K562 (cell line): ENCODE data around the gene MYBPHL. TPM values are rescaled to one million over a fixed set of nuclear protein-coding genes. Genes with fewer than 3 reads are reported as not detected.

ENCODE experiments used
- ARNT ChIP-seq, 2 experiments: fragments of 450-650 bp; IDR thresholded peaks; 2 replicates each; pipeline ENCODE4 v1.6.1; 2016; ENCODE audit warnings: mild to moderate bottlenecking in 1 of 2
- ATF3 ChIP-seq, 2 experiments: fragments of 450-650 bp in 1 of 2; sonication (generic) in 1 of 2; formaldehyde crosslinking in 1 of 2; IDR thresholded peaks in 1 of 2; conservative IDR thresholded peaks in 1 of 2; 2 replicates each; pipeline versions ENCODE4 v1.6.1 to v1.8.1; 2016 to 2023; ENCODE audit warnings: mild to moderate bottlenecking in 2 of 2, moderate library complexity in 2 of 2, inconsistent platforms in 1 of 2, missing genetic modification reagents in 1 of 2
- CTCF ChIP-seq, 3 experiments: IDR thresholded peaks in 2 of 3; conservative IDR thresholded peaks in 1 of 3; 2 replicates each; pipeline ENCODE4 v1.5.1; 2011 to 2012; ENCODE audit warnings: low read length in 3 of 3, mild to moderate bottlenecking in 3 of 3, control low read depth in 2 of 3, improper control_type of control experiment in 1 of 3, inconsistent platforms in 1 of 3, low read depth in 1 of 3, mixed read lengths in 1 of 3, moderate library complexity in 1 of 3; ENCODE audit not compliant: insufficient read depth in 2 of 3
- JUND ChIP-seq, 2 experiments: IDR thresholded peaks; 2 replicates in 1 of 2; 3 replicates in 1 of 2; pipeline ENCODE4 v1.6.1; 2011; ENCODE audit warnings: borderline replicate concordance in 2 of 2, low read depth in 2 of 2, low read length in 2 of 2, improper control_type of control experiment in 1 of 2, missing biosample characterization in 1 of 2, missing genetic modification characterization in 1 of 2, missing genetic modification reagents in 1 of 2
- MLX ChIP-seq, 2 experiments: fragments of 450-650 bp in 1 of 2; sonication (generic) in 1 of 2; formaldehyde crosslinking; conservative IDR thresholded peaks; 2 replicates each; pipeline versions ENCODE4 v1.4.0 to v1.8.1; 2020 to 2022; ENCODE audit warnings: mild to moderate bottlenecking in 1 of 2, missing genetic modification reagents in 1 of 2
- NEUROD1 ChIP-seq: fragments of 150-350 bp; IDR thresholded peaks from 2 replicates; pipeline ENCODE4 v1.6.1; 2014; ENCODE audit warnings: borderline replicate concordance, low read length, low read depth; ENCODE audit not compliant: partially characterized antibody
- REST ChIP-seq, 2 experiments: fragments of 450-650 bp; formaldehyde crosslinking in 1 of 2; IDR thresholded peaks; 2 replicates each; pipeline versions ENCODE4 v1.4.0 to v1.6.1; 2014 to 2020; ENCODE audit warnings: mild to moderate bottlenecking in 2 of 2, borderline replicate concordance in 1 of 2, low read depth in 1 of 2
- RNF2 ChIP-seq: sonication (generic); IDR thresholded peaks from 2 replicates; pipeline ENCODE4 v1.6.1; 2016
- TFAP4 ChIP-seq: sonication (generic); formaldehyde crosslinking; IDR thresholded peaks from 2 replicates; pipeline ENCODE4 v1.8.0; 2022; ENCODE audit warnings: missing genetic modification reagents, mild to moderate bottlenecking, moderate library complexity, borderline replicate concordance
- XRCC5 ChIP-seq: fragments of 200-400 bp; formaldehyde crosslinking; IDR thresholded peaks from 2 replicates; pipeline ENCODE4 v1.6.1; 2017; ENCODE audit warnings: low read depth, mild to moderate bottlenecking, low read length
- polyA plus RNA-seq, 8 experiments: library from polyadenylated mRNA; depleted of rRNA in 4 of 8; stranded (reverse) in 5 of 8; unstranded in 3 of 8; fragments of >200 nt; fragmentation: Nextera tagmentation in 2 of 8; fragmentation: Illumina TruSeq in 1 of 8; extraction: Ambion mirVana in 2 of 8; extraction: Trizol in 1 of 8; gene quantifications; 2 replicates each; pipeline versions ENCODE4 v1.2.1 to v1.2.3, GENCODE V29; 2011 to 2014; ENCODE audit warnings: inconsistent platforms in 1 of 8, missing spikeins in 1 of 8
- total RNA-seq, 7 experiments: library from RNA; depleted of rRNA in 6 of 7; stranded (reverse); fragments of >200 nt in 6 of 7; fragmentation: Illumina TruSeq in 2 of 7; extraction: Trizol in 2 of 7; gene quantifications; 2 replicates each; pipeline versions ENCODE4 v1.2.1 to v1.2.3, GENCODE V29; 2011 to 2021; ENCODE audit warnings: low replicate concordance in 1 of 7

Gene MYBPHL
- total and polyA plus RNA-seq, 9 of the 15 experiments (the other 6 are each of a cell fraction or from before 2014, with no cell fraction given) = 0.20 to 1.9 (median 0.33) TPM

- TF ChIP-seq REST (IDR thresholded peaks at IDR 0.05; ENCODE audit: borderline replicate concordance) (peak; percentile 90), REST (CRISPR knock-in tag; IDR thresholded peaks at IDR 0.05; ENCODE audit: low read depth) (no peak), NEUROD1 (peak; percentile 87), ATF3 (IDR thresholded peaks at IDR 0.05) (peak; percentile 54), ATF3 (CRISPR knock-in tag; conservative IDR thresholded peaks at IDR 0.05) (peak; percentile 71), MLX (CRISPR knock-in tag; conservative IDR thresholded peaks at IDR 0.05) (0 out of 4 replicates have a peak, but pooled peaks of 1 of the 2 experiments have one; percentile 48), JUND (IDR thresholded peaks at IDR 0.05; ENCODE audit: borderline replicate concordance, low read depth, low read length) (peak; percentile 80), JUND (tag; IDR thresholded peaks at IDR 0.05; ENCODE audit: borderline replicate concordance, low read depth, low read length) (no peak; the same call in 2 of the 3 replicates), XRCC5 (0 out of 2 replicates have a peak, but pooled peaks have one; percentile 72), TFAP4 (CRISPR knock-in tag) (peak; percentile 70), CTCF (IDR thresholded peaks at IDR 0.05 in 2 of 3, conservative IDR thresholded peaks at IDR 0.05 in 1 of 3; ENCODE audit: insufficient read depth in 2 of 3, low read depth in 1 of 3, low read length in 3 of 3) (peak; percentile 19 to 38 (median 31); a peak in 4 of 6 replicates), RNF2 (peak; percentile 60; the same call in 1 of the 2 replicates), ARNT (IDR thresholded peaks at IDR 0.05) (0 out of 4 replicates have a peak, but pooled peaks of 1 of the 2 experiments have one; percentile 42)
Observed at GRCh38 chr1:109248797-109249629, 57.8 kb downstream of the MYBPHL start, which contains the start of gene CELSR2 (continued).
